HG03432 (cell line): ENCODE data around the gene CTNNA3.
"Not testable (repeated sequence)": the region's sequence is repeated elsewhere in the genome, so short reads cannot be mapped to it uniquely, and the experiment has no call there.

ENCODE experiments used
- ATAC-seq: cut with Tn5 transposase; IDR thresholded peaks from one replicate; pipeline ENCODE4 v1.9.1; 2021; ENCODE audit warnings: mild to moderate bottlenecking, moderate library complexity; ENCODE audit not compliant: unreplicated experiment

The CTNNA3 gene

DNA sequence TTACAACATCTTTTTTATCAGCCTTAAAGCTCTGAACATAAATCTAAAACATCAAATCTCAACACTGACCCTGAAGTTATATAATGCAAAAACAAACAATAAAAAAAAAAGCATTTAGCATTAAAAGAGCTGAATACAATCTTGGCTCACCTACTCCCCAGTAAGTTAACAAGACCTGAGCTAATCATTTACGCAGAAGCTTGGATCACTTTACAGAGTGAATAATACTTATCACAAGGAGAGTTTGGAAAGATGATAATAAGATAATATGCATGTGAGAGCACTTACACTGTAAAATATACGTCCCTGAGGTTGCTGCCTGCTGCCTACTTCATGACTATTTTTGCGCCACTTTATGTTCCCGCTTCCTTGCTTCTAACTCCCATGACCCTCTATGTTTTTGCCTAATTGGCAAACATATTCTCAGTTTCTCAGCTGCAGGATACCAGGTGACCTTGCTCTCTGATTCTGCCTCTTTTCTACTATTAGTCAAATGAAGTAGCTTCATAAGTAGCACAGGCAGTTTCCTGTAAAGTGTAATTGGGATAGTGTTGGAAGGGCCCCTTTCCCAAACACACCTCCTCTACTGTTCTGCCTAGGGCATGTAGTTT is 436.6 kb downstream of the CTNNA3 start:
- no peak for ATAC-seq

DNA sequence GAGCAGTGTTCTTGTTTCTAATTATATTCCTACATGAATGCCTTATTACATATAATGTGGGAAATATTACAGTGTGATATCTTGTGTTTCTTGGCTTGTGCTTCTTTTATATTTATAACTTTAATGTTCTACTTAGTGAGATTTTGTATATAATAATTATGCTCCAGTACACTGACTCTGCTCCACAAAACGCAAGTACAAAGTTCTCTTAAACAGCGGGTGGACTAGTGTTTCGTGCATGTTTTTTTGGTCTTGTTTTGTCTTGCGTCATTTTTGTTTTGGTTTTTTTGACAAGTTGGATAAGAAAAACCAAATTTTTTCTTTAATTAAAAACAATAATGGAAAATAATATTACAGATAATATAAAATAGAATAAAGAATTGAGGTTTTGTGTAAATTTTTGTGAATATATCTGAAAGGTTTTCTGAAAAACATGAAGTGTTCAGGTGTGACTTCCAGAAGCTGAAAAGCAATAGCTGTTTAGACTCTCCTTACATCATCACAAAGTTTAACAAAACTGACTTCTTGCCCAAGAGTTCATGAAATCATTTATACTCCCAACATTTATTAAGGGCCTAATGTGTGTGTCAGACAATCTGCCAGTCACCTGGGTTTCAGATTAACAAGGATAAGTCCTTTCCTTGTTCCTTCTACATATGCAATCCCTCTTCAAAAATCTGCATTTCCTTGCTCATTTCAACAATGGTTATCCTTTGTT is 438.4 kb downstream of the CTNNA3 start:
- ATAC-seq = no peak

DNA sequence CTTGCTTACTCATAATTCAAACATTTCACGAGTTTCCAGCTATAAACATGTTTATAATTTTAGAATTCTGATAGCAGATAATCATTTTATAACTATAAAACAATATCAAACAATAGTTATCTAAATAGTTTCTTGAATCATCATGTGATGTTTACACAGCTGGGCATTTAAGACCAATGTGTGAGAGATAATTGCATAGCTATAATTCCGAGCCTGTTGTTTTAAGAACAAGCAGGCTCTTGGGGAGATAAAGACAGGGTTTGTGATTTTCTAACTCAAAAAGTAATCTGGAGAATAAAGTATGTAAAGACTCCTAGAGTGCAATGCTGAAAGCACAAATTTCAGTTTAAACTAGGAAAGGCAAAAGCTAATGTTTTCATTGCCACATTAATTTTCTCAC is 439.0 kb downstream of the CTNNA3 start:
- ATAC-seq = no peak

DNA sequence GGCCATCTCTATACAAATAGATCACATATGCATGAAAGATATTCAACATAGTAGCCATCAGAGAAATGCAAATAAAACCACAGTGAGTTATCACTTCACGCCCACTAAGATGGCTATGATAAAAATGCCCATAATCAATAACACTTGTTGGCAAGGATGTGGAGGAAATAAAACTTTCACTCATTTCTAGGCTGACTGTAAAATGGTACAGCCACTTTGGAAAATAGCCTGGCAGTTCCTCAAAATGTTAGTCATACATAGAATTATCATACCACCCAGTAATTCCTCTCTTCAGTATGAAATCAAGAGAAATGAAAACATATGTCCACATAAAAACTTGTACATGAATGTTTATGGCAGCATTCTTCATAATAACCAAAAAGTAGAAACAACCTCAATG is 445.3 kb downstream of the CTNNA3 start:
- ATAC-seq = no peak

DNA sequence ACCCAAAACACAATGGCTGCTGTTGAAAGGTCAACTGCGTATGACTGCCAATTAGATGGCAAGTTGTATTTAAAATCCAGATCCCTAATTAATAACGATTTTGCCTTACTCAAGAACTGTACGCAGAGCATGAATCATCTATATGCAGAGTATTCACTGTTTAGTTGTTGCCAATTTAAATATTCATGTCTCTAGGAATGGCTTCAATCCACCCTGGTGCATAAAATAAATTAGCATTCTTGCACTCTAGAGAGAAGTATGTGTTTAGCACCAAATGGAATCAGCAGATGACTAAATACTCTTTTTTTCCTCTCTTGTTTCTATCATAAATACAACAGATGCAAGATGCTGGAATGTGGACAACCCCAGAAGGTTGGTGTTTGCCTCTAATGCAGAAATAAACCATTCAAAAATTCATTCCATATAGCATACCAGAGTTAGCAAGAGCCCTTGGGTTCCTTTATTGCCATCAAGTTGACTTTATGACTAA is 449.9 kb downstream of the CTNNA3 start:
- ATAC-seq = no peak

DNA sequence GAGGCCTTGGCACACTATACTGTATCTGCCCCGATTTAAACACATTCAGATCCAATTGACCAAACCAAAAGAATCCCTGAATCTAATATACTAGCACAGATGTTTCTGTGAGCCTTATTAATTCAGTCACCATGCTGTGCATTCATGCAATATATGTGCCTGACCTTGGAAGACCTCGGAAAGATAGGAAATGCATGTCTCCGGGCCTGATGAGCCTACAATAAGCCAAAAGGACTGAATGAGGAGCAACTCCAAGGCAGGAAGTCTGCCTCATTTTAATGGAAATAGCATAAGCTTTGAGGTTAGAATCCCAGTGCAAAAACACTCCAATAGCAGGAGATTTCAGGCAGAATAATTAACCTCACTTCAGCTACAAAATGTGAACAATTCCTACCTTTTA is 453.5 kb downstream of the CTNNA3 start:
- no peak for ATAC-seq

DNA sequence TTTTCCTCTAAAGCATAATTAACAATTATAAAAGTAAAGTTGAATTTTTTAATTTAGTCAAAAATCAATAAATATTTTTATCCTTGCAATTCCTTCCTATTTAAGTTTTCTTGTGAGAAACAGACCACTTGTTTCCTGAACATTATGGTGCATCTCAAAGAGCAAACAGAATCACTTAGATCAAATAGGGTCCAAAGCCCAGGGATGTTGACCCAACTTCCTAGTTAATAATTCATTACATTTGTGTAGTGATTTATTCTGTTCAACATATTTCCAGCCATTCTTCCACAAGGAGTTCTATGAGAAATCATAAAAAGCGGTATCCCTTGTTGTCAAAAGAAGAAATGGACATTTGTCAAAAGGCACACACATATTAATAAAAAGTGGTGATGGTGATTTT is 454.5 kb downstream of the CTNNA3 start:
- no peak for ATAC-seq

DNA sequence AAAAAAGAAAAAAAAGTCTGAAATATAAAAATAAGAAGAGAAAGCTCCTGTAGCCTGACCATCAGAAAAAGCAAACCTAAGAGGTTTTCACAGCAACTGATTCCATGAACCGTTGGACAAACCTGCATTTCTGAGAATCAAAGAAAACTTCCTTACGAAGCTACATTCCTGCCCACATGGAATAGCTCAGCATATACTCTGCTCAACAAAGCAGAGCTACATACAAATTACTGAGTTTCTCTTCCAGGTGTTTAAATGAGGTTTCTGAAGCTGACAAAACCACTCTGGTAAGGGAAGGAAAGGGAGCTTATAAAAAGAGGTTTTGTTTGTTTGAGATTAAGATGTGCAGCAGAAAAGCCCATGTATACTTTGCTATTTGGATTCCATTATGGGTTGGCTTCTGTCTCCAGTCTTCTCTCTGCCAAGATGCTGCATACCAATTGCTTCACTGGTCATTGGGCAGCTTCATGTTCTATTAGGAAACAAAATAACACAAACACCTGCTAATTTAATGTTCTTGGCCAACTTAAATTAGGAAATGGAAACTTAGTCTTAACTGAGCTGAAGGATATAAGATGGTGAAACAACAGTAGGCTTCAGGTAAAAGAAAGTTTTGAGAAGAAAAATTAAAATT is 456.0 kb downstream of the CTNNA3 start:
- no peak for ATAC-seq

DNA sequence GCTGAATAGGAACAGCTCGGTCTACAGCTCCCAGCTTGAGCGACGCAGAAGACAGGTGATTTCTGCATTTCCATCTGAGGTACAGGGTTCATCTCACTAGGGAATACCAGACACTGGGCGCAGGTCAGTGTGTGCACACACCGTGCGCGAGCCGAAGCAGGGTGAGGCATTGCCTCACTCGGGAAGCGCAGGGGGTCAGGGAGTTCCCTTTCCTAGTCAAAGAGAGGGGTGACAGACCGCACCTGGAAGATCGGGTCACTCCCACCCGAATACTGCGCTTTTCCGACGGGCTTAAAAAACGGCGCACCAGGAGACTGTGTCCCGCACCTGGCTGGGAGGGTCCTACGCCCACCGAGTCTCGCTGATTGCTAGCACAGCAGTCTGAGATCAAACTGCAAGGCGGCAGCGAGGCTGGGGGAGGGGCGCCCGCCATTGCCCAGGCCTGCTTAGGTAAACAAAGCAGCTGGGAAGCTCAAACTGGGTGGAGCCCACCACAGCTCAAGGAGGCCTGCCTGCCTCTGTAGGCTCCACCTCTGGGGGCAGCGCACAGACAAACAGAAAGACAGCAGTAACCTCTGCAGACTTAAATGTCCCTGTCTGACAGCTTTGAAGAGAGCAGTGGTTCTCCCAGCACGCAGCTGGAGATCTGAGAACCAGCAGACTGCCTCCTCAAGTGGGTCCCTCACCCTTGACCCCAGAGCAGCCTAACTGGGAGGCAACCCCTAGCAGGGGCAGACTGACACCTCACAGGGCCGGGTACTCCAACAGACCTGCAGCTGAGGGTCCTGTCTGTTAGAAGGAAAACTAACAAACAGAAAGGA is 465.1 kb downstream of the CTNNA3 start:
- ATAC-seq = not testable (repeated sequence)

DNA sequence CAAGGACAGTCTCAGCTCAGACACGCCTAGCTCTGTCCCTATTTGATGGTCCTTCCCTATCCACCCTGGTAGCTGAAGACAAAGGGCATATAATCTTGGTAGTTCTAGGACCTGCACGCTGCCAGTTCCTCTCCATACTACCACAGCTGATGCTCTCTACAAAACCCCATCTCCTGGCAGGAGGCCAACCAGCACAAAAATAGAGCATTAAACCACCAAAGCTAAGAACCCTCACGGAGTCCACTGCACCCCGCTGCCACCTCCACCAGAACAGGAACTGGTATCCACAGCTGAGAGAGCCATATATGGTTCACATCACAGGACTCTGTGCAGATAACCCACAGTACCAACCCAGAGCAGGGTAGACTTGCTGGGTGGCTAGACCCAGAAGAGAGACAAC is 470.8 kb downstream of the CTNNA3 start:
- no peak for ATAC-seq

DNA sequence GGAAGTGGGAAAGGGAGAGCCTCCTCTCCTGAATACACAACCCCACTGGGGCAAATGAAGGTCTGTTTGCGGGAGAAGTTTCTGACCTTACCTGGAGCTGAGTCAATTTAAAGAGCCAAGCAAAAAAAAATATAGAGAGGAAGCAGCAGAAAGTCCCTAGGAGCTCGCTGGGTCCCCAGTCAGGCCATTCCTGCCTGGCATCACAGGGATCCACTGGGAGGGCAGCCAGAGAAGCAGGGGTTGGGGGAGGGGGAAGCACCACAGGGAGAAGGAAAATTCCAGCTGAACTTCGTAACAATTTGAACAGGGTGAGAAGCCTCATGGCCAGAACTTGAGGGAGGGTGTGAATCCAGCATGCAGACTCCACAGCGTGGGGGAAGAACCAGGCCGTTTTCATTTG is 471.4 kb downstream of the CTNNA3 start:
- ATAC-seq = no peak

DNA sequence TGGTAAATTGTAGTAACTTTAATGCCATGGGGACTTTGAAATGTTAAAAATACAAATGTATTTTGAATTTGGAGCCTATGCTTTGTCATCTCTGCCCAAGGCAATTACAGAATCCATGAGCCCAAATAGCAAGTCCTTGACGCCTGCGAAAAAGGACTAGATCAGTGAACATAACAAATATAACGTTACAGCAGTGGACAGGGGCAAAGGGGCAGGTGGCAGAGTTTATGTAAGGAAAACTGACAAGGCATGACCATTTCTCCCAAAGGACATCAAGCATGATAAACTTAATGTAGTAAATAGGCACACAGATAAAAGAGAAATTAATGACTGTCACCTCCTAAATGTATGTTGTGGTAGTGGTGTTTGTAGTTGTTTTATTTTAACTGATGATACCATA is 473.1 kb downstream of the CTNNA3 start:
- no peak for ATAC-seq

DNA sequence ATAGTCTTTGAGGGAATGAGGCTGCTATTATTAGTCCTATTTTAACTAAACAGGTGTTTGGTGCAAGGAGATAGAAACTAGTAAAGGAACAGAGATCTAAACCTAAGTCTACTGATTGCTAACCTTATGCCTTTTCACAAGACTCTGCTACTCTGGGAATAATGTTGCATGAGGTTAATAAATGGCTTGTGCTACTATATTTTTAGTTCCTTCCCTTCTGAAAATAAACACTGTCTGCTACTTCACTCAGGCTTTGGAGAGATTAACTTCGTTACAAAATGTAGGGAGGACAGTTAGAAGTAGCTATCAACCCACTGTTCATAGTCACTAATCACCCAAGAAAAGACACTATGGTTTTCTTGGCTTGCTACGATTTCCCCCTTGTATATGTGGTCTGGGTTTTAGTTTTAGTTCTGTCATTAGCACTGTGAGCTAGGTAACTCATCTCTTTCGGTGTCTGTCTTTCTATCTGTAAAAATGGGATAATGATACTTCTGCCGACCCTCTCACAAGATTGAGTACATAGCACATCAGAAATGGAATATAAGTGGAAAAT is 474.0 kb downstream of the CTNNA3 start:
- ATAC-seq = no peak

DNA sequence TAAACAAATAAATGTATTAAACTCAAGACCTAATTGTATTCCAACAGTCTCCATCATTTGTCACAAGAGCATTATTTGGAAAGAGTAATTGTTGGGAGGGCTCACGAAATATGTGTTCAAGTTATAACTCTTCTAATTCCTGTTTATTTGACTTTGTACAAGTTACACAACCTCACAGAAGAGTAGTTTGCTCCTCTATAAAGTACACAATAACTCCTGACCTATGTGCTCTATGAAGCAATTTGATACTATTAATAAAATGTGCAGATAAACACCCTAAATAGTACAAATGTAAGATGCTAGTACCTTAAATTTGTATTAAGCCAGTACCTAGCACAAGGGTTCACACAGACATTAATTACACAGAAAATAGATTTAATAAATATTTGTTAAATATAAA is 484.3 kb downstream of the CTNNA3 start:
- no peak for ATAC-seq

DNA sequence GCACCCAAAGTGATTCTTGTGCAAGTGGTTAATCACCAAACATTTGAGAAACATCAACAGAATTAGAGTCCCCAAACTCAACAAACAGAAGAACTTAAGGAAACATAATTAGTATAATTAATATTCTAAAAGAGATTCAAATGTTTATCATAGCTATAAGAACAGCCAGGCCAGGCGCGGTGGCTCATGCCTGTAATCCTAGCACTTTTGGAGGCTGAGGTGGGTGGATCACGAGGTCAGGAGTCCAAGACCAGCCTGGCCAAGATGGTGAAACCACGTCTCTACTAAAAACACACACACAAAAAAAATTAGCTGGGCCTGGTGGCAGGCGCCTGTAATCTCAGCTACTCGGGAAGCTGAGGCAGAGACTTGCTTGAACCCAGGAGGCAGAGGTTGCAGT is 488.1 kb downstream of the CTNNA3 start:
- not testable (repeated sequence) for ATAC-seq

DNA sequence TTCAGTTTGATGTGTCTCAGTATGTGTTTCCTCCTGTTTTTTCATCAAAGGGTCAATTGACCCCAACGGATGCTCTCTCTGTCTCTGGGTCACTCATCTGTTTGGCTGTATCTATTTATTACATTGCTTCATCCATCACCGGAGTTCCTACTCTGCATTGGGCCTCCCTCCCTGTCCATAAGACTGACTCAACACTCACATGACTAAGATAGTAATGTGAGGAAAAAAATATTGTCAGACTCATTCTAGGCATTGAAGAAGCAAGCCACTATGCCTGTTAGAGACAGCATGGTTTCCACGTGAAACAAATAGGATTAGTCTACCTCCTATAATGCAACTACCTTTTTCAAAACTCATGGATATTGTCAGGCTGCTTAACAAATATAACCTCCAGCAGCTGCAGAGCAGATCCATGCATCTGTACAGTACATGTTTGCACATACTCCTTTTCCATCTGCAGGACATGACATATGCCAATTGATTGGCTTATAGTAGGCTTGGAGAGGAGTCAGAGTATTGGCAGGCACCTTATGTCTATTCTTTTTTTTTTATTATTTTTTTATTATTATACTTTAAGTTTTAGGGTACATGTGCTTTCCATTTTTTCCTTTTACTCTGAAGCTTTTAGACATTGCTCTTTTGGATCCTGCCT is 495.0 kb downstream of the CTNNA3 start:
- ATAC-seq = no peak

DNA sequence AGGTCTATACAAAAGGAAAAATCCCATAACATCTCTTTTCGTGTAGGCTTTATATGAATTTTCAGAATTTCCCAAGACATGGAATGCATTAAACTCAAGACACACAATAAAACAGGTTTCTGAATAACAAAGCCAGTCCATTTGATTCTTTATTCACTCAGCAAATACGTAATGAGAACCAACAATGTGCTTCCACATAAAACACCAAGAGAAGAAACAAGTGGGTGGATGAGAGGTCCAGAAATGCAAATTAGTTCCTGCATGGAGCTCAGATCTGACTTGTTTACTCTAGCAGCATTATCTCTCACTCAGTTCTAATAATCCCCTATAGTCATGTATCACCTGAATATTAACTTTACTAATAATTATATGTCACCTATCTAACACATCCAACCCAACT is 520.6 kb downstream of the CTNNA3 start:
- no peak for ATAC-seq

DNA sequence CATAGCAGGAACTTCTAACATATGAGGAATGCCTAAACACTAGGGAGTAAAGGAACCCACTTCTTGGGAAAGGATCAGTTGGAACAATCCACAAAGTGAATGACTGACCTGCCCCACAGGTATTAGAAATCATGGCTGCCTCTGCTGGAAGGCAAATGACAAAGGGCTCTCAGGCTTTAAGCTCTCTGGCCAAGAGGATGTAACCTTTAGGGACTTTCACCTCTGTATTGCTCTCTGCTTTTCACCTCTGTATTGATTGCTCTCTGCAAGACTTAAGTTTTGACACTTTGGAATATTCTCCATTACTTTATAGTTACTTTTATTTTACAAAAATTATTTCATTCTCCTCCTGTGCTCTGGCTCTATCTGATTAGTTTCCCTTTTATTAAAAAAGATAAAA is 522.2 kb downstream of the CTNNA3 start:
- no peak for ATAC-seq

DNA sequence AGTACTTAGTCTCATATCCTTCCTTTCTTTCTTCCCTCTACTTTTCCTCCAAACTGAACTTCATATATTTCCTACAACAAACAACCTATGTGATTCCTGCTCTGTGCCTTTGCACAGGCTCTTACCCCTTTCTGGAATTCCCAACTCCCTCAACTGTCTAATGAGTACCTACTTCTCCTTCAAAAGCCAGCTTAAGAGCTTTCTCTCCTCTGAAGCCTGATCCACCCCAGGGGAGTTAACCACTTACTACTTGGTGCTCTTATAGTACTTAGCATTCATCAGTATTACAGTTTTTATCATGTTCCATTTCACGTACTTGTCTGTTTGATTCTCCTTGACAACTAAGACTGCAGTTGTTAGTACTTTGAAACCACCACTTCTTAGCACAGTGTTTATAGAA is 524.0 kb downstream of the CTNNA3 start:
- no peak for ATAC-seq

DNA sequence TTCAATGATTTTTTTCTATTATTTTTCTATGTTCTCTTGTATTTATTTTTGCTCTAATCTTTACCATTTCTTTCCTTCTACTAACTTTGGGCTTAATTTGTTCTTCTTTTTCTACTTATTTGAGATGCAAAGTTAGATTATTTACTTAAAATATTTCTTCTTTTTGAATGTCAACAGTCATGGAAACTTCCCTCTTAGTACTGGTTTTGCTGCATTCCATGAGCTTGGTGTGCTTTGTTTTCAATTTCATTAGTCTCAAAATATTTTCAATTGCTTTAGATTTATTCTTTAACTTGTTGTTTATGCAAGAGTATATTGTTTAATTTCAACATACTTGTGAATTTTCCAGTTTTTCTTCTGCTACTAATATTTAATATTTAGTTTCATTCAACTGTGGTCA is 539.8 kb downstream of the CTNNA3 start:
- ATAC-seq = no peak

DNA sequence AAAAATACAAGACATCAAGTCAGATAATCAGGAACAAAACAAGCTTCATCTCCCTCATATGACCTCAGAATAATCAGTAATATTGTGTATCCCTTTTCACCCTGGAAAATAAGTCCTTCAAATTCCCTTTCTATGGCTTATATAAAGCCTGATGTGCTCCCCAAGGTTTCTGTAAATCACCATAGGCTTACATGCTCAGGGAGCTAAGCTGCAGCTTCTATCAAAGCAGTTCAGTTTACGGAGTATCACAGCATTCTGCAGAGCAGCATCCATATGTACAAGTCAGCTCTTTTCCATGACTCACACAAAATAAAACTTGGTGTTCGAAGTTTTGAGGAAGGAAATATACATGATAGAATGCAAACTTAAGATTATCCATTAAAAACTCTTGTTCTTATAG is 544.5 kb downstream of the CTNNA3 start:
- ATAC-seq = no peak
